ENCODE measurements around the gene IL4.

- no peak for TF ChIP-seq CTCF (optimal IDR thresholded peaks at IDR 0.05 in 1 of 3, IDR thresholded peaks at IDR 0.05 in 1 of 3, conservative IDR thresholded peaks at IDR 0.05 in 1 of 3; ENCODE audit: extremely low read depth in 1 of 3, insufficient read depth in 2 of 3, low read length in 3 of 3)
- no peak for TF ChIP-seq EZH2 (IDR thresholded peaks at IDR 0.05; ENCODE audit: low read length)
These were observed 16.4 kb downstream of the IL4 start for GRCh38 chr5:132690156-132690555.

Data from keratinocyte (primary cell).